NCI-H1048 (cell line): ENCODE data around the gene FAM13A.
A peak's percentile ranks its signal among the peaks of the same experiment; 100 is the strongest.

Experiments used
- DNase-seq: peaks from one replicate; lab custom pipeline; 2025; lab: John Stamatoyannopoulos, UW

FAM13A gene

GRCh38 chr4:88841635-88842034 is 215.3 kb downstream of the FAM13A start:
- no peak for DNase-seq

GRCh38 chr4:88836216-88836615 is 220.8 kb downstream of the FAM13A start:
- no peak for DNase-seq

- DNase-seq: no peak
Observed at GRCh38 chr4:88831031-88831430, 226.0 kb downstream of the FAM13A start.

- DNase-seq: no peak
Observed at GRCh38 chr4:88830598-88830997, 226.4 kb downstream of the FAM13A start.

GRCh38 chr4:88828842-88829571 is 228.0 kb downstream of the FAM13A start:
- no peak for DNase-seq

- DNase-seq: no peak
Observed at GRCh38 chr4:88827442-88827841, 229.5 kb downstream of the FAM13A start.

- DNase-seq: no peak
Observed at GRCh38 chr4:88826771-88827170, 230.2 kb downstream of the FAM13A start.

GRCh38 chr4:88825931-88826330 is 231.1 kb downstream of the FAM13A start:
- no peak for DNase-seq

GRCh38 chr4:88823058-88823919 is 233.7 kb downstream of the FAM13A start:
- DNase-seq: no peak

- no peak for DNase-seq
Observed at GRCh38 chr4:88822034-88822789, 234.8 kb downstream of the FAM13A start.

- DNase-seq: no peak
Observed at GRCh38 chr4:88821522-88821921, 235.5 kb downstream of the FAM13A start.

- DNase-seq: no peak
Observed at GRCh38 chr4:88820698-88821415, 236.1 kb downstream of the FAM13A start.

- no peak for DNase-seq
Observed at GRCh38 chr4:88819818-88820697, 236.9 kb downstream of the FAM13A start.

- DNase-seq: peak; percentile 35
Observed at GRCh38 chr4:88818631-88819470, 238.1 kb downstream of the FAM13A start.

- no peak for DNase-seq
Observed at GRCh38 chr4:88817740-88818139, 239.2 kb downstream of the FAM13A start.

- no peak for DNase-seq
Observed at GRCh38 chr4:88816360-88816759, 240.6 kb downstream of the FAM13A start.

- no peak for DNase-seq
Observed at GRCh38 chr4:88814043-88814617, 242.9 kb downstream of the FAM13A start.

- no peak for DNase-seq
Observed at GRCh38 chr4:88813013-88813412, 244.0 kb downstream of the FAM13A start.

GRCh38 chr4:88812420-88812819 is 244.6 kb downstream of the FAM13A start:
- DNase-seq: no peak

GRCh38 chr4:88811904-88812303 is 245.1 kb downstream of the FAM13A start:
- no peak for DNase-seq
